K562 (cell line): Measurements from ENCODE around the gene OLFML3. TPM values are rescaled to one million over a fixed set of nuclear protein-coding genes. Genes with fewer than 3 reads are reported as not detected.

Experiments used
- ATAC-seq: fragments of 200-7000 bp; cut with Tn5 transposase; 3 replicates; pipeline ENCODE4 v1.9.1; 2020; ENCODE audit warnings: moderate library complexity
- BruUV-seq: library from RNA; stranded (reverse); fragments of 400-500 nt; replicated peaks from 2 replicates; lab custom pipeline; 2021; lab: Mats Ljungman, UMichigan
- CTCF ChIA-PET: fragments of 300-600 bp; formaldehyde crosslinking; extraction: SDS; loops from one replicate; lab custom pipeline; 2021; ENCODE audit warnings: low intra/inter-chr PET ratio; lab: Yijun Ruan, JAX
- POLR2A ChIA-PET: fragments of 300-600, 350-650 bp; sonication (Branson Sonifier 250); formaldehyde crosslinking; extraction: SDS; loops from one replicate; lab custom pipeline; 2021; ENCODE audit warnings: antibody characterized with exemption, inconsistent platforms; lab: Yijun Ruan, JAX
- DNase-seq, 4 experiments: peaks; one replicate each; pipeline versions ENCODE4 v3.0.0 to v3.0.0-alpha.2; 2011 to 2018; ENCODE audit warnings: low spot score in 3 of 4, mixed read lengths in 3 of 4; ENCODE audit errors: extremely low read depth in 1 of 4
- FAIRE-seq: peaks from 2 replicates; lab custom pipeline; 2011; peaks lifted over from hg19 to GRCh38; lab: Jason Lieb, UNC
- H2AFZ ChIP-seq: 2 replicates; pipeline ENCODE4 v1.6.0; 2011; ENCODE audit warnings: low read depth, low read length, control low read depth, inconsistent platforms
- H3K27ac ChIP-seq: fragments of 200-600 bp; 3 replicates; pipeline ENCODE4 v1.8.0; 2011; ENCODE audit warnings: low read depth, mild to moderate bottlenecking, control low read depth, inconsistent platforms, low read length, moderate library complexity, mixed read lengths; ENCODE audit errors: extremely low read depth
- H3K27me3 ChIP-seq, 2 experiments: fragments of 300-600 bp in 1 of 2; 2 replicates in 1 of 2; 3 replicates in 1 of 2; pipeline versions ENCODE4 v1.6.0 to v1.8.0; 2011; ENCODE audit warnings: inconsistent platforms in 2 of 2, low read length in 2 of 2, mild to moderate bottlenecking in 1 of 2, mixed read lengths in 1 of 2, moderate library complexity in 1 of 2; ENCODE audit not compliant: control insufficient read depth in 2 of 2, insufficient read depth in 2 of 2
- H3K36me3 ChIP-seq: fragments of 300-600 bp; 3 replicates; pipeline ENCODE4 v1.8.0; 2011; ENCODE audit warnings: mild to moderate bottlenecking, low read length, inconsistent platforms; ENCODE audit not compliant: control insufficient read depth, insufficient read depth
- H3K4me1 ChIP-seq, 2 experiments: fragments of 200-600 bp in 1 of 2; replicated peaks in 1 of 2; 2 replicates in 1 of 2; 3 replicates in 1 of 2; pipeline versions ENCODE4 v1.5.1 to v1.8.0; 2011; ENCODE audit warnings: inconsistent platforms in 2 of 2, low read length in 2 of 2, mild to moderate bottlenecking in 1 of 2, mixed read lengths in 1 of 2, moderate library complexity in 1 of 2; ENCODE audit not compliant: control insufficient read depth in 2 of 2, insufficient read depth in 2 of 2
- H3K4me2 ChIP-seq: 2 replicates; pipeline ENCODE4 v1.6.1; 2011; ENCODE audit warnings: low read length, control low read depth, inconsistent platforms, mixed read lengths; ENCODE audit not compliant: insufficient read depth
- H3K4me3 ChIP-seq: fragments of 200-600 bp; sonication (generic), shearing (Covaris generic); 2 replicates; pipeline ENCODE4 v1.5.1; 2016; ENCODE audit warnings: control low read depth, inconsistent platforms
- H3K79me2 ChIP-seq: fragments of 200-600 bp; 3 replicates; pipeline ENCODE4 v1.8.0; 2011; ENCODE audit warnings: low read length, inconsistent platforms; ENCODE audit not compliant: control insufficient read depth, insufficient read depth
- H3K9ac ChIP-seq, 2 experiments: 2 replicates each; pipeline versions ENCODE4 v1.6.0 to v1.6.1; 2011; ENCODE audit warnings: low read depth in 2 of 2, low read length in 2 of 2, control low read depth in 1 of 2, inconsistent platforms in 1 of 2, mild to moderate bottlenecking in 1 of 2, mixed read lengths in 1 of 2; ENCODE audit not compliant: insufficient read depth in 1 of 2
- H3K9me1 ChIP-seq: one replicate; pipeline ENCODE4 v1.6.0; 2011; ENCODE audit warnings: inconsistent platforms, mild to moderate bottlenecking, low read length, moderate library complexity; ENCODE audit not compliant: control insufficient read depth, insufficient read depth
- H3K9me3 ChIP-seq: replicated peaks from 2 replicates; pipeline ENCODE4 v1.5.1; 2011; ENCODE audit warnings: low read depth, low read length, inconsistent platforms; ENCODE audit not compliant: control insufficient read depth, insufficient read depth
- H4K20me1 ChIP-seq: replicated peaks from 2 replicates; pipeline ENCODE4 v1.6.1; 2011; ENCODE audit warnings: low read length, inconsistent platforms, mixed read lengths; ENCODE audit not compliant: control insufficient read depth, insufficient read depth
- ARID3B ChIP-seq: fragments of 250-450 bp; sonication (Bioruptor Pico); IDR thresholded peaks from 2 replicates; pipeline ENCODE4 v1.4.0; 2020; ENCODE audit warnings: borderline replicate concordance
- CAMTA2 ChIP-seq: fragments of 250-450 bp; sonication (Bioruptor Pico); conservative IDR thresholded peaks from 2 replicates; pipeline ENCODE4 v1.5.1; 2022
- EP400 ChIP-seq: fragments of 450-650 bp; IDR thresholded peaks from 2 replicates; pipeline ENCODE4 v1.6.1; 2017; ENCODE audit warnings: antibody characterized with exemption, mild to moderate bottlenecking, moderate library complexity
- HDAC8 ChIP-seq: fragments of 450-650 bp; IDR thresholded peaks from 2 replicates; pipeline ENCODE4 v1.6.1; 2016; ENCODE audit warnings: mild to moderate bottlenecking, missing genetic modification characterization, moderate library complexity, missing compliant biosample characterization
- MYNN ChIP-seq, 2 experiments: sonication (generic); formaldehyde crosslinking in 1 of 2; IDR thresholded peaks; 2 replicates each; pipeline versions ENCODE4 v1.5.0 to v1.6.1; 2016 to 2020; ENCODE audit warnings: antibody characterized with exemption in 1 of 2, missing genetic modification reagents in 1 of 2
- POLR2H ChIP-seq: IDR thresholded peaks from 2 replicates; pipeline ENCODE4 v1.6.1; 2016; ENCODE audit warnings: missing genetic modification characterization, low read depth, mild to moderate bottlenecking, control low read depth, missing compliant biosample characterization, moderate library complexity
- ZC3H11A ChIP-seq: IDR thresholded peaks from 2 replicates; pipeline ENCODE4 v1.6.1; 2012; ENCODE audit warnings: low read depth, low read length, improper control_type of control experiment
- ZFP91 ChIP-seq: sonication (generic); formaldehyde crosslinking; IDR thresholded peaks from 2 replicates; pipeline ENCODE4 v1.8.0; 2022; ENCODE audit warnings: mild to moderate bottlenecking, missing genetic modification reagents
- WGBS: fragments of 100-300 bp; shearing (Covaris generic); methylation state at CpG from one replicate; pipeline ENCODE4 v1.1.6; 2016; ENCODE audit warnings: low coverage, mixed read lengths; ENCODE audit not compliant: insufficient coverage; ENCODE audit errors: missing lambda C conversion rate; 5-methylcytosine and 5-hydroxymethylcytosine counted together
- in situ Hi-C: fragments of 300-500 bp; cut with MboI; formaldehyde crosslinking; loops from 4 replicates; pipeline ENCODE4 v1.15.0; 2018; ENCODE audit warnings: inconsistent platforms, mixed read lengths
- intact Hi-C: fragments of 100-400 bp; cut with micrococcal nuclease; formaldehyde crosslinking; loops from 2 replicates; pipeline ENCODE4 v1.14.2; 2022
- polyA plus RNA-seq, 8 experiments: library from polyadenylated mRNA; depleted of rRNA in 4 of 8; stranded (reverse) in 5 of 8; unstranded in 3 of 8; fragments of >200 nt; fragmentation: Nextera tagmentation in 2 of 8; fragmentation: Illumina TruSeq in 1 of 8; extraction: Ambion mirVana in 2 of 8; extraction: Trizol in 1 of 8; gene quantifications; 2 replicates each; pipeline versions ENCODE4 v1.2.1 to v1.2.3, GENCODE V29; 2011 to 2014; ENCODE audit warnings: inconsistent platforms in 1 of 8, missing spikeins in 1 of 8
- total RNA-seq, 7 experiments: library from RNA; depleted of rRNA in 6 of 7; stranded (reverse); fragments of >200 nt in 6 of 7; fragmentation: Illumina TruSeq in 2 of 7; extraction: Trizol in 2 of 7; gene quantifications; 2 replicates each; pipeline versions ENCODE4 v1.2.1 to v1.2.3, GENCODE V29; 2011 to 2021; ENCODE audit warnings: low replicate concordance in 1 of 7

OLFML3 gene
- total and polyA plus RNA-seq, 9 of the 15 experiments (the other 6 are each of a cell fraction or from before 2014, with no cell fraction given), result 0.07 to 0.13 (median 0.07) TPM; not detected in 6

- H3K27ac ChIP-seq, result no peak overlapping the region
- H4K20me1 ChIP-seq, result no peaks in the 10 kb centered on the region
- TF ChIP-seq ZC3H11A (no peak), POLR2H (tag) (no peak), EP400 (no peak), CAMTA2 (no peak), HDAC8 (tag) (no peak), ARID3B (no peak), ZFP91 (no peak), MYNN (IDR thresholded peaks at IDR 0.05) (no peak), MYNN (CRISPR knock-in tag; IDR thresholded peaks at IDR 0.05) (no peak)
- TF ChIP-seq, all 486 proteins: peak for 0
- Histone ChIP-seq H3K79me2 (no peaks in the 10 kb centered on the region), H2AFZ (no peak overlapping the region), H3K4me2 (no peak overlapping the region), H3K9me3 (peaks cover 9% of the 10 kb centered on the region; the same call in 1 of the 2 replicates), H3K27me3 (peaks cover 34 to 37% of the 10 kb centered on the region in 2 experiments), H3K9me1 (no peaks in the 10 kb centered on the region), H3K4me3 (no peak overlapping the region), H3K9ac (no peak overlapping the region), H3K4me1 (0 out of 5 replicates have a peak, but pooled peaks cover 0 to 2% of the 10 kb centered on the region in 2 experiments), H3K36me3 (no peaks in the 10 kb centered on the region)
- DNase-seq (no peak), ATAC-seq (no peak), FAIRE-seq (no peak)
- 5% methylated on average over 5 of the region's 5 CpGs for WGBS
- in situ Hi-C loops (no loop called here), intact Hi-C loops (no loop called here)
- ChIA-PET POLR2A (interaction anchor here (1.3 kb wide), 1 partner anchor 13 kb away, joined by 3 read pairs; no protein-coding TSS in a partner anchor), CTCF (no interaction called here)
- BruUV-seq, result no TSS peak
Observed at GRCh38 chr1:114003431-114003830, 24.2 kb downstream of the OLFML3 start.
